HG03571 (cell line): ENCODE results near the gene HOXA7.

Experiments used
- ATAC-seq: cut with Tn5 transposase; IDR thresholded peaks from one replicate; pipeline ENCODE4 v1.9.1; 2021; ENCODE audit not compliant: unreplicated experiment

HOXA7 gene

DNA sequence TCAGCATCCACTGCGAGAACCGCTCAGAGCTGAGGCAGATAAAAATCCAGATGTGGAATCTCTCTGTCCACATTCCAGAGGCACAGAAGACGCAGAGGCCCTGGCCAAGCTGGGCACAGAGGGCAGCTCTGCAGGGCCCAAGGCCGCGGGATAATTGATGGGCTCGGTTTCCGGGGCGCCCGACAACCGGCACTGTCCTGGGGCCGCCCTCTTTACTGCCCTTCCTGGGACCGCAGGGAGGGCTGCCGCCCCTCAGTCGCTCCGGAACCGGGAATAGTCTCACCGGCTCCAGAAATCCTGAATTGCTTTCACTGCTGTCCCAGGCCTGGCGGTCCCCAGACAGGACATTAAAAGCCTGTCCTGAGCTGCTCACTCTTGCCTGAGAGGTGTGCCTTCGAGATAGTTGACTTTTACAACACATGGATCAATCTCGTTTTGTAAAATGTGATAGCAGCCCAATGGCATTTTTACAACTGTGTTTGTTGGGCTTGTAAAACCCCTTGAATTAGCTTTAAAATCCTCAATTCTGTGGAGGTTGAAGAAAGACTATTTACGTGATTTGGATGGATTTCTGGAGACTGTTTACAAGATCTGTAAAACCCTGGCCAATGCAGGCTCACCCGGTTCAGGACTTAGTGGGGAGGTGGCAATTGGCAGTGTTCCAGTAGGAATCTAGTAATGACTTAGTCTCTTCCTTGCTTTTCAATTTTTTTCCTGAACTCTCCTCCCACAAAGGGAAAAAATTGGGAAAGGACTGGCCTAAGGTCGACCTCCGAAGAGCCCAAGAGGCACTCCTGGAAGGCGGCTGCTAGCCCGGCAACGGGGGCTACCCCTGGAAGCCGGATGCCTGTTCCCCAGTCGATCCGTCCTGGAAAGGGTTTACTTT lies 7.5 kb downstream of the HOXA7 start:
- no peak for ATAC-seq

DNA sequence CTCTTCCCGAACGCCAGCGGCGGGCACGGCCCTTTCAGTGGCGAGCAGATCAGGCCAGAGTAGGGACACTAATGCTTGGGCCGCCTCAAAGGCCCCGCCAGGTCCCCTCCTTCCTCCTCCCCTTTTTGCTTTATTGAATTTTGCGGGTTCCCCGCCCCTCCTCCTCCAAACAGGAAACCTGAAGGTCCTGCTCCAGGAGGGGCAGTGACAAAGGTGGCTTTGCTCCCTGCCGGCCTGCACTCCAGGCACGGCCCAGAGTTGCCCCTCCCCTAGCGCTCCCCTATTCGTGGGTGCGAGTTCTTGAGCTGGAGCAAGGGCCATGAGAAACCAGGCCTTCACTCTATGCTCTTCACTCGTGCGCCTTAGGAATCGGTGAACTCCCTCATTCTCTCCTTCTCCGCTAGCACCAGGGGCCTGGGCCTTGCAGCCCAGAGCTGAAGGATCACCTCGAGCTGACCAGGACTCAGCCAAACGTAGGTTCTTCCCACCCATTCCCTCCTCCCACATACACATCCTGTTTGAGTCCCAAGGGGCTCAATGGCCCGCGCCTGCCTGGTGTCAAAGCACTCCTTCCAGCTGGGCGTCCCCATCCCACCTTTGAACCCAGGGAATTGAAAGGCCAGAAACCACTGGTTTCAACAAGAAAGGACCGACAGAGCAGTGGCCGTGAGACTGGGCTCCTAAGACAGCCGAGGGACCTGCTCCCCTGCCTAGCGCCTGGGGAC lies 8.3 kb downstream of the HOXA7 start:
- no peak for ATAC-seq

DNA sequence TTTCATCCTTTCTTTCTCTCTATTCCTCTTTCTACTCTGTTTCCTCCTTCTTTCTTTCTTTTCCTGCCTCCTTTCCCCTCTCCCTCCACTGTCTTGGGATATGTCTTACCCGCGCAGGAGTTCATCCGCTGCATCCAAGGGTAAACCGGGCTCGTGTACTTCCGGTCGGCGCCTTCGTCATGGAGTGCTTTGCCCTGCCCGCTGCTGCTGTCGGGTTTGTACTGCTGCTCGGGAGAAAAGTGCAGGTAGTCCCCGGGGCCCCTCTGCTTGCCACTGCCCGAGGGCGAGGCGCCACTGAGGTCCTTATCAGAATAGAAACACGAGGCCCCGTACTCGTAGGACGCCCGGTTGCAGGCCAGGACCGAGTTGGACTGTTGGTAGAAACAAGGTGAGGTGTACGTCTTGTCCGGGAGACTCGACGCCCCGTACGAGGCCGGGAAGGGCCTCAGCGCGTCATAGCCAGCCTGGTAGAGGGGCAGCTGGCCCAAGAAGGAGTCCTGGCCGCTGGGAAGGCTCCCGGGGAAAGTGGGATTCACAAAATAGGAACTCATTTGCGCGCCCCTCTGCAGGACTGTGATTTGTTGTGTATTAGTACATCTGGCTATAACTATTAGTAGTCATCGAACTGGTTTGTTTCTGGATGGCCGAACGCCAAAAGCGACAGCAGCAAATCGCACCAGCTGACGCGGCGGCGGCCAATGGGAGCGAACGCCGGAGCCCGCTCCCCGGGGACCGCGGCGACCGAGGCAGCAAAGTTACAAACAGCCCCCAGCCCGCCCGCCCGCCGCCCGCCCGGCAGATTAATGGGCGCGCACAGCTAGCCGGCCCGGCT lies 9.1 kb downstream of the HOXA7 start, which contains the start of gene HOXA6:
Gene HOXA6, minus strand, starts transcription at position 576 of the 832 bp plus-strand sequence. Its CDS starts 25 bp downstream, at position 551.
- ATAC-seq: no peak

DNA sequence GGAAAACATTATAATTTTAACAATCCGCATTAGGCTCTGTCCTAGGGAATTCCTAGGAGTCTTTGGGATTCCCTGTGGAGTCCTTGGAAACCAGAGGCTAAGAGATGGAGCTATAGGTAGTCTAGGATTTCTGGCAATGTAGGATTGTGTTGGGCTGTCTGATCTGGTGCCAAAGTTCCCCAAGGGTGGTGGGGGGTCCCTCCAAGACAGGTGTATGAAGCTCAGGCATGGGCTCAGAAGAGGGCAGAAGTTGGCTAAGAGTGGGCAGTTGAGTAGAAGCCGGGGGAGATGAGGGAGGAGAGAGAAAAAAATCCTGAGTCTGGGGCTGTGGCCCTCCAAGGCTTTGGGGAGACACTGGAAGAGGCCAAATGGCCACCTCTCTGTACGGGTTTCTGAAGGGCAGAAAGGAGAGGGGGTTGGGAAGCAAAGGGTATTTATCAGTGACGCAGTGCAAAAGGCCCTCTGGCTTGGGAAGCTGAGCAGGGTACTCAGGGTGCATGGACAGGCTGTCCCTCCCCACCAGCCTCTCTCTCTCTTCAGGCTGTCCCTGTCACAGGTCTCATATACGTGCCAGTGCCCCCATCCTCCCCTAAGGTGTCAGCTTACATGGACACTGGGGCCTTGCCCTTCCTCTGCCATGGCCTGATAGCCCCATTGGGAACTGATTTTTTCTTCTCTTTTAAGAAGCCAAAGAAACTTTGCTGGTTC lies 9.8 kb downstream of the HOXA7 start:
- no peak for ATAC-seq

DNA sequence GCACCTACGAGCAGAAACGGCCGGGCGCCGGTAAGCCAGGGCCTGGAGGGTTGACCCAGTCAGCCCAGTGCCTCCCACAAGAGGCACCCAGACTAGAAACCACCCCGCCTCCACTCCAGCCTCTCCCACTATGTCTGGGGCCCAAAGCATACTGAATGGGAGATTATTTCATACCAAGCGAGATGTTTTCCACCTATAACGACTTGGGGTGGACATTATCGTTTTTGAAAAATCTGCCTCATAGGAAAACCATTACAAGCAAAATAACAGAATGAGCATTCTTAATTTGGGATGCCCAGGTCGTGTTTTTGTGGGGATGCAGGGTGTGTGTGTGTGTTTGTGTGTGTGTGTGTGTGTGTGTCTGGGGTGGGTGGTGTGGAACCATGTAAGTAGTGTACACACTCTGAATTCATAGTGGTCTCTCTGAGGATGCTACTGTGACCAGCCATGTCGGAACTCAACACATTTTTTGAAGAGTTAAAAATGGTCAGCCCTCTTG lies 10.5 kb downstream of the HOXA7 start:
- ATAC-seq: no peak

DNA sequence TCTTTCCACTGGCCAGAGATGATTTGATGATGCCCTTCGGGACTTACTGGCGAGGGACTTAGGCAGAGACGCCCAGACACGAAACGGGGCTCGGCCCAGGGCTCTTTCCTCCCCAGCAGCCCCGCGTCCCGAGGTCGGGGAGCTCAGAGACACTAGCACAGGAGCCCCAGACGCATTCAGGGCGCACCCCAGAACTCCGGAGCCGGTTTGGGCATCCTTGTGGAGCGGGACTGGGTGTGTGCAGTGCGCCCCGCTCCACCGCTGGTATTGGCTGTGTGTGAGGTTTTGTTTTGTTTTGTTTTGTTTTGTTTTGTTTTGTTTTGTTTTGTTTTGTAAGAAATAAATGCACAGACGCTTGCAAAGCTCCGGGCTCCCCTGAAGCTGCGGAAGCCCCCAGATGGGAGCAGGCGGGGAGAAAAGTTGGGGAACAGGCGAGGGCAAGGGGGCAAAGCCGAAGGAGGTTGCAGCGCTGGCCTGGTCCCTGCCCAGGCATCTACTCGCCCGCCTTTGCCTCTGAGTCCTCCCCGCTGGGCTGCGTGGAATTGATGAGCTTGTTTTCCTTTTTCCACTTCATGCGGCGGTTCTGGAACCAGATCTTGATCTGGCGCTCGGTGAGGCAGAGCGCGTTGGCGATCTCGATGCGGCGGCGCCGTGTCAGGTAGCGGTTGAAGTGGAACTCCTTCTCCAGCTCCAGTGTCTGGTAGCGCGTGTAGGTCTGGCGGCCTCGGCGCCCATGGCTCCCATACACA lies 11.1 kb downstream of the HOXA7 start:
- ATAC-seq: no peak

DNA sequence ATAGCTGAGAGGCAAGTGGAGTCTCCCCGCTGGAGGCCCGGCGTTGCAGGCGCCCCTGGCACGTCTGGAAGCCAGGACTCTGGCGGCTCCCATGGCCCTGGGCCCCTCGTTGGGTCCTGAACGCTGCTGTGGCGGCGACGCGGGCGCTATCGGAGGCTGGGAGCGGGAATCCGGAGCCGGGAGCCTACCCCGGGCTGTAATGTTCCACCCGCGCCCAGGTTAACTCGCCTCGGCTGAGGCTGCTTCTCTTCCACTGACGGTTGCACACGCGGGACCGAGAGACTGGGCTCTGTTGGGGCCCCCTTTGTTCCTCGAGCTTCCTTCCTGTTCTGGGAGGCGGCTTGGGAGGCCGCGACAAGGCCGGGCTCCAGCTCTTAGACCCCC lies 11.7 kb downstream of the HOXA7 start:
- ATAC-seq: no peak

DNA sequence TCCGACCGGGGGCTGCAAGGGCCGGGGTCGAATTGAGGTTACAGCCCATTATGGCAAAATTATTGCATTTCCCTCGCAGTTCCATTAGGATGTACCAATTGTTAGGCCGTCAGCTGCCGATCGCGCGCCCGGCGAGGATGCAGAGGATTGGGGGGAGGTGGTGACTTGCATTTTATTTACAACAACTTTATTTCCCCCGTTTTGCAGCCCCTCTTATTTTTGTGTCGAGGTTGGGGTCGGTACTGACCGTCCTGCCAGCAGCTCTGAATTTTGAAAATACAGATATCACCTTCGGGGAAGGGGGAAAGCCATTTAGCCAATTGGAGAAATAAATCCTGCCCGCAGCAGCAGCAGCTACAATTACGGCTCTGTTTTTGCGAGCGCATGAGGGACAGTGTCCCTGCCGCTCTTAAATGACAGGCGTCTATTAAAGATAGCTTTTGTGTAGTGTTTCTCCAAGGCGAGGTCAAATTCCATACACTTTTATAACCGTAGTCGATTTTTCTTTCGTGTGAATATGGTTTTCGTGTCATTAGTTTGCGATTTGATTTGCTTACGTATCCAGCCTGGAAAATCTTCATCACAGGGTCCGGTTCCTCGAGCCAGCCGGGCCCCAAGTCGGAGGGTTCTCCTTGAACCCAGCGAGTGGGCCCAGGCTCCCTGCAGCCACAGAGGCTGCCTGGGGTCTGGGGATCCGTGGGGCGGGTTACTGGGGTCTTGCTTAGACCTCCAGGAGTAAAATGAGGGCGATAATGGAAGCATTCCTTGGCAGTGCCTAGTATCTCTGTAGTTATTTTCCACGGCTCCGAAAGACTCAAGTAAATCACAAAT lies 12.3 kb downstream of the HOXA7 start:
- no peak for ATAC-seq

DNA sequence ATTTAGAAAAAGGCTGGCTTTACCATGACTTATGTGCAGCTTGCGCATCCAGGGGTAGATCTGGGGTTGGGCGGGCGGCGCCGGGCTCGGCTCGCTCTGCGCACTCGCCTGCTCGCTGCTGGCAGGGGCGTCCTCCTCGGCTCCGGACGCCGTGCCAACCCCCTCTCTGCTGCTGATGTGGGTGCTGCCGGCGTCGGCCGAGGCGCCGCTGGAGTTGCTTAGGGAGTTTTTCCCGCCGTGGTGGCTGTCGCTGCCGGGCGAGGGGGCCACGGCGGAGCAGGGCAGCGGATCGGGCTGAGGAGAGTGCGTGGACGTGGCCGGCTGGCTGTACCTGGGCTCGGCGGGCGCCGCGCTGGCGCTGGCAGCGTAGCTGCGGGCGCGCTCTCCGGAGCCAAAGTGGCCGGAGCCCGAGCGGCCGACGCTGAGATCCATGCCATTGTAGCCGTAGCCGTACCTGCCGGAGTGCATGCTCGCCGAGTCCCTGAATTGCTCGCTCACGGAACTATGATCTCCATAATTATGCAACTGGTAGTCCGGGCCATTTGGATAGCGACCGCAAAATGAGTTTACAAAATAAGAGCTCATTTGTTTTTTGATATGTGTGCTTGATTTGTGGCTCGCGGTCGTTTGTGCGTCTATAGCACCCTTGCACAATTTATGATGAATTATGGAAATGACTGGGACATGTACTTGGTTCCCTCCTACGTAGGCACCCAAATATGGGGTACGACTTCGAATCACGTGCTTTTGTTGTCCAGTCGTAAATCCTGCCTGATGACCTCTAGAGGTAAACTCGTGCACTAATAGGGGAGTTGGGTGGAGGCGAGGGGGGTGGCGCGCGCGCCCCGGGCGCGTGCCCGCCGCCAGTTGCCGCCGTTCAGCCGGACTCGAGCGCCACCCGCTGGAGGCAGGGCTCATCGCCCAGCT lies 13.2 kb downstream of the HOXA7 start, which contains the start of gene HOXA5:
Gene HOXA5, minus strand, starts transcription at position 659 of the 927 bp plus-strand sequence. Its CDS starts 74 bp downstream, at position 585.
- peak; percentile 76 for ATAC-seq

DNA sequence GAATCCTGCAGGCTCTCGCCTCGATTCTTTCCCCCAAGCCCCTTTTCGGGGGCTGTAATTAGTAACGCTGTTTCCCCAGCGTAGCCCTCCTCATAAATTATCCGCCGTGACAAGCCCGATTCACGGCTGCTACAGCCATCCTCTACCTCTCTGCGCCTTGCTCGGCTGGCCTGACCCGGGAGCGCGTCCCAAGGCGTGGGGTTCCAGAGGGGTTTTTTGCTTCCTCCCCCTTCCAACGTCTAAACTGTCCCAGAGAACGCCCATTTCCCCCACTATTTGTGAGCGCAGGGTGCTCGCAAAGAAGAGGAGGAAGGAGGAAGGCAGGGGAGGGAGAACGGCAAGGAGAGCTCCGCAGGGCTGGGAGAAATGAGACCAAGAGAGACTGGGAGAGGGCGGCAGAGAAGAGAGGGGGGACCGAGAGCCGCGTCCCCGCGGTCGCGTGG lies 13.9 kb downstream of the HOXA7 start:
- no peak for ATAC-seq

DNA sequence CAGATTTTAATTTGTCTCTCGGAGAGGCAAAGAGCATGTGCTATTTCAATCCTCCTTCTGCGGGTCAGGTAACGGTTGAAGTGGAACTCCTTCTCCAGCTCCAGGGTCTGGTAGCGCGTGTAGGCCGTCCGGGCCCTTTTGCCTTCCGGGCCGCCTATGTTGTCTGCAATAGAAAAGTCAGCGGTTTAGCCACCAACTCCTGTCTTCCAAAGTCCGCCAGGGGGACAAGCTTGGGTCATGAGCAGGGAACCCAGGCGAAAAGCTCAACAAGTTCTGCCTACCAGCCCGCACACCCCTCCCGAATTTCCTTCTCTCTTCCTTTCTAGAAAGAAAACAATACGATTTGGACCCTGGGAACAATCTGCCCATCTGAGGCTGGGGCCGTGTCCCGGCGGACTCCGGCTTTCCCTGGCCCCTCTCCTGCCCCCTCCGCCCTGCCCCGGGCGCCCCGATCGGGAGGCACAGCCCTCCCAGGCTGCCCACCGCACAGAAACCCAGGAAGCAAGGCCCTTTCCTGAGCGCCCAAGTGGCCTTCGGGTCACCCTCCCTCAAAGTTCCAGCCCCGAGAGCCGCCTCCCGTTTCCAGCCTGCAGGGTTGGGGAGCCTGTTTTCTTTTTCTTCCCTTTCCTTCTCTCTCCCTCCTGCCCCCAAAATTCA lies 14.4 kb downstream of the HOXA7 start:
- ATAC-seq: no peak

DNA sequence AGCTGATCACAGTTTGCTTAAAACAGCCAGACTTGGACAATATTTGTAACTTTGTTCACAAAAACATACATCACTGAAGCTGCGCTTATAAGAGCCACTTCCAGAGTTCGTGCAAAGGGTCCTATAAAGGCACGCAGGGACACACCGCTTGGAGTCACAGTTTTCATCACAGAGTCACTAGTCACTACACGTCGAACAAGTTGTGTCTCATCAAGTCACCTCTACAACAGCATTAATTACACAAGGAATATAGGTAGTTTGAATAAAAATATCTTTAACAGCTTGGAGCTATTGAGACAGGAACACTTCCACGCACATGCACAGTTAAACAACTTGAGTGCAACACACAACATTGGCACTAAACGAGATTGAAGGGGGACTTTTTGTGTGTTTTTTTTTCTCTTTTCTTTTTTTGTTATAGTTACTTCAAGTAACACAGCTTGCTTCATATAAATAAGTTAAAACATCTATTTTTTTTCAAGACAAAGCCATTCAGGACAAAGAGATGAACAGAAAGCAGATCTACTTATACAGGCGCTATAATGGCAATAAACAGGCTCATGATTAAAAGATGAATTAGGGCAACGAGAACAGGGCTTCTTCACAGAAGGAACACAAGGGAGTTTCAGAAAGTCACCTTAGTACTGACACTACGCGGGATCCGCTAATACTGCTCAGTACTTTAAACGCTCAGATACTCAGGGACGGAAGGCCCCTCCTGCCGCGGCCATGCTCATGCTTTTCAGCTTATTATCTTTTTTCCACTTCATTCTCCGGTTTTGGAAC lies 15.1 kb downstream of the HOXA7 start:
- no peak for ATAC-seq

DNA sequence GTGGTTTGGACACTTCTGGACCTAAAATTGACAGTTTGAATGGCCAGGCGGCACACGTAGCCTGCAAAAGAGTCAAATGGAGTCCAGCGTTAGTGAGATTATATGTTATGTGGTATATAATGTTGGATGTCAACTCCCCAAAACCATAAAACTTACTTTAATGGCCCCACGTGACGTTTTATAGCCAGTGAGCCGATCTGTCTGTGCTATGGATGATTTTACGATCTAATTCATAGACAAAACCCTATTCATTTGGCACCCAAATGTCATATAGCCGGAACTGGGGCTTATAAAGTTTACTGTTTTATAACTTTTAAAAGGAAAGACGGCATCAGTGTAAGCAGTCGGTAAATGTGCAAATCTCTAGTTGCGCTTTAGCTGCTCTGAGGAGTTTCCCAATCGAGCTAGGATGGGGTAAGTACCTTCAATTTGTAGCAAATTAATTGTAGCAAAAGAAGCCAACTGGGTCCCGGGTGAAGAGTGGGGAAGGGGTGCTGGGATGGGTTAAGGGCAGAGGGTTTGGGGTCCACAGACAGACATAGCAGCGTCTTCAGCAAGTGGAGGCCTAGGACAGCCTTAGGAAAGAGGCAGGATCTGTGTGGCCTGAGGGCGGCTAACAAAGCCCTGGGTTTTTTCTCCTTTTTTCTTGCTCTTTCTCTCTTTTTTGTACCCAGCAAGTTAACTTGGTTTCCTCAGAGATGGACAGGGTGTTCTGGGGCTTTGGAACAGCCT lies 16.2 kb downstream of the HOXA7 start:
- no peak for ATAC-seq

DNA sequence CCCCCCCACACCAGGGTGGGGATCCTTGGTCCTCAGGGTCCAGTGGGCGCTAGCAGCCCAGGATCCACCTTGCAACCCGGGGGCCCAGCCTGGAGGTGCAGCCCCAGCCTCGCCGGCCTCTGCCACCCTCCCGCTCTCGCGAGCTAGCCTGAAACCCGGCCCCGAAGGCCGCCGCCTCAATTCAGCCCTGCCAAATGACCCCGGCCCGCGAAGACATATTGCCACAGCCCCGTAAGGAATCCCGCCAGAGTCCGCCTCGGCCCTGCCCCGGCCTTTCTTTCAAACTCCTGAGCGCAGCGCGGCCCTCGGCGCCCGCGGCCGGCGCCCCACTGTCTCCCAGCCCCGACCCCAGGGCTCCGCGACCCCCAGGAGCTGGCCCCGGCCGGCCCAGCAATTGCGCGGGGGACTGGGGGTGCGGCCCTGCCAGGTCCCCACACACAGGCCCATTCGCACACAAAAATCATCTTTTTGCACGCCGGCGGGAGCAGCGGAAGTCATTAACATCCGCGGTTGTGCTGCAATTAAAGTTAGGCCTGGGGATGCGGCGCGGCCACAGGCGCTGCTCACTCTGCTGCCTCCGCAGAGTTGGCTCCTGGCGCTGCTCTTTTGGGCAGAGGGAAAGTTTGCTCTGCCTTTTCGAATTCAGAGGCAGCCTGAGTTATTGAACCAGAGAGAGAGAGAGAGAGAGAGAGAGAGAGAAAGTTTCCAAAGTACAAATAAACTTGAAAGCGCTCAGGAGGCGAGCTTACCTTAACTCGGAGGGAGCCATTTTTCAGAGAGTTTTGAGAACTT lies 16.9 kb downstream of the HOXA7 start:
- ATAC-seq: no peak

DNA sequence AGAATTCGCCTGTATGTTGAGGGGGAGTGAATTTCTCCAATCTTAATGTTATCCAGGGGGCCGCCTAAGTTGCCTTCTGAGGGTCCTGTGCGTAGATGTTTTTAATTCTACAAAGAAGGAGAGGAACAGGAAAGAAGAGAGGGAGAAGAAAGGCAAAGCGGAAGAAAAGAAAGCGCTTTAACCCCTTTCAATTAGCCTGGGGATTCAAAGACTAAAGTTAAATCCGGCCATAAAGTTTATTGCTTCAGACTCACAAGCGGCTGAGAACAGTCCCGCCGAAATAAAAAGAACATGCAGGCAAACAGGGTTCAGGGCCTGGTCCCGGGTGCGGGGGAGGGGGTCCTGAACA lies 17.5 kb downstream of the HOXA7 start:
- ATAC-seq: no peak
